HepG2 (cell line): ENCODE data around the gene SLC38A3. TPM values are rescaled to one million over a fixed set of nuclear protein-coding genes. Genes with fewer than 3 reads are reported as not detected.

ENCODE experiments used
- FOXK2 ChIP-seq: fragments of 450-650 bp; IDR thresholded peaks from 2 replicates; pipeline ENCODE4 v1.6.1; 2016
- FOXP1 ChIP-seq, 2 experiments: fragments of 450-650 bp in 1 of 2; IDR thresholded peaks; 2 replicates each; pipeline ENCODE4 v1.6.1; 2017 to 2018; ENCODE audit warnings: antibody characterized with exemption in 1 of 2
- GABPA ChIP-seq, 2 experiments: IDR thresholded peaks; 2 replicates each; pipeline ENCODE4 v1.6.1; 2011 to 2016; ENCODE audit warnings: low read depth in 2 of 2, low read length in 1 of 2, missing biosample characterization in 1 of 2, missing genetic modification characterization in 1 of 2
- HMGXB3 ChIP-seq: sonication (generic); formaldehyde crosslinking; IDR thresholded peaks from 2 replicates; pipeline ENCODE4 v1.4.0; 2020; ENCODE audit warnings: missing genetic modification reagents, borderline replicate concordance
- KLF16 ChIP-seq, 2 experiments: sonication (generic) in 1 of 2; formaldehyde crosslinking in 1 of 2; IDR thresholded peaks; 2 replicates each; pipeline versions ENCODE4 v1.6.1 to v1.8.0; 2016 to 2023; ENCODE audit warnings: missing genetic modification reagents in 2 of 2, missing compliant biosample characterization in 1 of 2
- NCOR1 ChIP-seq: fragments of 200-600 bp; sonication (generic); IDR thresholded peaks from 2 replicates; pipeline ENCODE4 v1.7.0; 2017; ENCODE audit warnings: antibody characterized with exemption, low read length, borderline replicate concordance
- PTBP1 ChIP-seq: fragments of 200-400 bp; formaldehyde crosslinking; IDR thresholded peaks from 2 replicates; pipeline ENCODE4 v1.6.1; 2018; ENCODE audit warnings: low read length, low read depth; ENCODE audit not compliant: poor library complexity, severe bottlenecking
- SNAPC5 ChIP-seq: sonication (generic); formaldehyde crosslinking; IDR thresholded peaks from 2 replicates; pipeline ENCODE4 v1.8.1; 2023; ENCODE audit warnings: mild to moderate bottlenecking, missing genetic modification reagents, borderline replicate concordance
- ZNF33B ChIP-seq: sonication (generic); formaldehyde crosslinking; IDR thresholded peaks from 2 replicates; pipeline ENCODE4 v1.5.1; 2020; ENCODE audit warnings: mild to moderate bottlenecking, missing genetic modification reagents
- ZNF468 ChIP-seq: sonication (generic); formaldehyde crosslinking; IDR thresholded peaks from 2 replicates; pipeline ENCODE4 v1.8.0; 2022; ENCODE audit warnings: mild to moderate bottlenecking, moderate library complexity, missing genetic modification reagents
- polyA plus RNA-seq, 8 experiments: library from polyadenylated mRNA; depleted of rRNA in 3 of 8; stranded (reverse) in 7 of 8; unstranded in 1 of 8; fragments of >200 nt; fragmentation: Illumina TruSeq in 4 of 8; extraction: Trizol in 4 of 8; gene quantifications; 2 replicates each; pipeline versions ENCODE4 v1.2.1 to v1.2.3, GENCODE V29; 2011 to 2016; ENCODE audit warnings: low read depth in 4 of 8, missing spikeins in 1 of 8, mixed read lengths in 1 of 8; ENCODE audit not compliant: insufficient read depth in 1 of 8
- total RNA-seq, 5 experiments: library from RNA; depleted of rRNA; stranded (reverse); fragments of >200 nt; fragmentation: Illumina TruSeq; extraction: Trizol; gene quantifications; 2 replicates each; pipeline ENCODE4 v1.2.3, GENCODE V29; 2016; ENCODE audit warnings: low read depth in 1 of 5
- TF ChIP-seq, protein P1 (sequence below): sonication (generic); formaldehyde crosslinking; IDR thresholded peaks from 2 replicates; pipeline ENCODE4 v1.4.0; 2020; ENCODE audit warnings: missing genetic modification reagents
- TF ChIP-seq, protein P2 (sequence below): sonication (generic); IDR thresholded peaks from 2 replicates; pipeline ENCODE4 v1.6.1; 2016; ENCODE audit warnings: low read depth, borderline replicate concordance

SLC38A3 gene
- total and polyA plus RNA-seq, 2 of the 13 experiments (the other 11 are each of a cell fraction or from before 2014, with no cell fraction given), result 29.8 to 164 TPM

DNA sequence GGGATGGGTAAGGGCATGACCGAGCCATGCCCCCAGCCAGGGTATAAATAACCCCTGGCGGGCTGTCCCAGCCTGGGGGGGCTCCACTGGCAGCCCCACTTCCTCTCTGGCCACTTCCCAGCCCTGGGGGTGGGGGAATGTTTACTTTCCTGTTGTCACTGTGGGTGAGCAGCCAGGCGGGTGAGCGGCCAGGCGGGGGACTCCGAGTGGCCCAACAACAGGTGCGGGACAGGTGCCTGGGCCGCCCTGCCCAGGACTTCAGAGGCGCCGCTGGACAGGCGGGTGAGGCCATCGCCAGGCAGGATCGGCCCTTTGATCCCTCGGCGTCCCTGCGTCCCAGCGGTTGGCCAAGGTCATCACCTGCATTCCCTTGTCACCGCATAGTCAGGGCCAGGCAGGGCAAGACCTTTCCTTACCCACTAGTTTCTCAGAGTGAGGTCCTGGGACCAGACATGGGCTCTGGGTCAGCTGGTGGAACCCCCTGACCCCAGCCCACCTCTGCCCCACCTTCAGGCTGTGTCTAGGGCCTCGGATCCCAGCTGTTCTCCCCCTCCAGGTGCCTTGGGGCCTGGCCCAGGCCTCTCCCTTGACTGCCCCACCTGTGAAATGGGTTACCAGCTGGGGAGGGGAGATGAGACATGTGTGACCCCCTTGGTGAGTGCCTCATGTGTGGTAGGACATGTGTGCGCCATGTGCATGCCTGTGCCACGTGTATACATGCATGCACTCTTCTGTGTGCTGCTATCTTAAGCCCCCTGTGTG is 33.4 kb upstream of the SLC38A3 start (continued):
- TF ChIP-seq HMGXB3 (CRISPR knock-in tag) (peak; percentile 85), ZNF468 (no peak), KLF16 (CRISPR knock-in tag; IDR thresholded peaks at IDR 0.05) (peak in 1 of 2 experiments; percentile 92; a peak in 2 of 4 replicates), SNAPC5 (no peak), ZNF33B (CRISPR knock-in tag) (peak; percentile 32; the same call in 1 of the 2 replicates), FOXK2 (peak; percentile 33; the same call in 1 of the 2 replicates), FOXP1 (IDR thresholded peaks at IDR 0.05) (peak; percentile 81), FOXP1 (CRISPR knock-in tag; IDR thresholded peaks at IDR 0.05) (peak; percentile 98), PTBP1 (peak; percentile 54), NCOR1 (peak; percentile 92; the same call in 1 of the 2 replicates), GABPA (IDR thresholded peaks at IDR 0.05; ENCODE audit: low read depth, low read length) (no peak), GABPA (CRISPR knock-in tag; IDR thresholded peaks at IDR 0.05; ENCODE audit: low read depth) (peak; percentile 62)
- TF ChIP-seq, protein P1, sequence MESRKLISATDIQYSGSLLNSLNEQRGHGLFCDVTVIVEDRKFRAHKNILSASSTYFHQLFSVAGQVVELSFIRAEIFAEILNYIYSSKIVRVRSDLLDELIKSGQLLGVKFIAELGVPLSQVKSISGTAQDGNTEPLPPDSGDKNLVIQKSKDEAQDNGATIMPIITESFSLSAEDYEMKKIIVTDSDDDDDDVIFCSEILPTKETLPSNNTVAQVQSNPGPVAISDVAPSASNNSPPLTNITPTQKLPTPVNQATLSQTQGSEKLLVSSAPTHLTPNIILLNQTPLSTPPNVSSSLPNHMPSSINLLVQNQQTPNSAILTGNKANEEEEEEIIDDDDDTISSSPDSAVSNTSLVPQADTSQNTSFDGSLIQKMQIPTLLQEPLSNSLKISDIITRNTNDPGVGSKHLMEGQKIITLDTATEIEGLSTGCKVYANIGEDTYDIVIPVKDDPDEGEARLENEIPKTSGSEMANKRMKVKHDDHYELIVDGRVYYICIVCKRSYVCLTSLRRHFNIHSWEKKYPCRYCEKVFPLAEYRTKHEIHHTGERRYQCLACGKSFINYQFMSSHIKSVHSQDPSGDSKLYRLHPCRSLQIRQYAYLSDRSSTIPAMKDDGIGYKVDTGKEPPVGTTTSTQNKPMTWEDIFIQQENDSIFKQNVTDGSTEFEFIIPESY, result peak; percentile 90
- TF ChIP-seq, protein P2, sequence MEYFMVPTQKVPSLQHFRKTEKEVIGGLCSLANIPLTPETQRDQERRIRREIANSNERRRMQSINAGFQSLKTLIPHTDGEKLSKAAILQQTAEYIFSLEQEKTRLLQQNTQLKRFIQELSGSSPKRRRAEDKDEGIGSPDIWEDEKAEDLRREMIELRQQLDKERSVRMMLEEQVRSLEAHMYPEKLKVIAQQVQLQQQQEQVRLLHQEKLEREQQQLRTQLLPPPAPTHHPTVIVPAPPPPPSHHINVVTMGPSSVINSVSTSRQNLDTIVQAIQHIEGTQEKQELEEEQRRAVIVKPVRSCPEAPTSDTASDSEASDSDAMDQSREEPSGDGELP, result peak; percentile 97
